ENCODE results near the gene HOXB8.

Gene HOXB8

DNA sequence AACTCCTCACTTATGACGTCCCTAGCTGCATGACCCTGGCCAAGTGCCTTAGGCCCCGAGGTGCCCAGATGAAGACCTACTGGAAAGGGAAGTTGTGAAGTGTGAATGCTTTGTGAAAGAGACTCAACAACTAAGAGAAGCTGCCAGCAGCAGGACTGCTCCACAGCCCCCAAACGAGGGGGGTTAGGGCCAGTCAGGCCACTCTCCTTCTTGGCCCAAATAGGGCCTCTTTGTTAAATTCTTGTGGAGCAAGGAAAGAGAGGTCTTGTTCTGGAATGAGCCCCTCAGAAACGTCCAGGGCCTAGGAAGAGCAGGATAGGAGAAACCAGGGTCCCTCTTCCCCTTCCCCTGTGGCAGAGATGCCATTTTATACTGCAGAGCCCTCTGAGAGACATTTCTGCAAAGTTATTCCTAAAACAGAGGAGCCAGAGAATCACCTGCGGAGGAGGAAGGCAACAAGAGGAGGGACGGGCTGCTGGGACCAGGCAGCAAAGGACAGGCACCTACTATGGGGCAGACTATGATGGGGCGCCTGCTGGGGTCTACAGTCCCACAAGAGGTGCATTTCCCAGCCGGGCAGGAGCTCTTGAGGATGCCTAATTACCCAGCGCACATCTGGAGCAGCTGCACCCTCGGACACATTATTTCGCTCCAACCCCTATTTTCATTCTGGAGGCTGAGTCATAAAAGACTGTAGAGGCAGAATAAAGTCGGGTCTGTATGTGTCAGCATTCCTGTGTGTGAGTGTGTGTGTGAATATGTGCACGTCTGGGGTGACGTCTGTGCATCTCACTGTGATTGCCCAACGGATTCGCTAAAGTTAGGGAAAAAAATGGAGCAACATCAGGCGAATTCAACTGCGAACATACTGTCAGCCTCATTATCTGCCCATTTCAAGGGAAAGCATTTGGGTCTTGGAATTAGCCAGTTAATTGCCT lies 22.5 kb upstream of the HOXB8 start:
- no peak for DNase-seq (ENCODE audit: low read depth, low spot score)

DNA sequence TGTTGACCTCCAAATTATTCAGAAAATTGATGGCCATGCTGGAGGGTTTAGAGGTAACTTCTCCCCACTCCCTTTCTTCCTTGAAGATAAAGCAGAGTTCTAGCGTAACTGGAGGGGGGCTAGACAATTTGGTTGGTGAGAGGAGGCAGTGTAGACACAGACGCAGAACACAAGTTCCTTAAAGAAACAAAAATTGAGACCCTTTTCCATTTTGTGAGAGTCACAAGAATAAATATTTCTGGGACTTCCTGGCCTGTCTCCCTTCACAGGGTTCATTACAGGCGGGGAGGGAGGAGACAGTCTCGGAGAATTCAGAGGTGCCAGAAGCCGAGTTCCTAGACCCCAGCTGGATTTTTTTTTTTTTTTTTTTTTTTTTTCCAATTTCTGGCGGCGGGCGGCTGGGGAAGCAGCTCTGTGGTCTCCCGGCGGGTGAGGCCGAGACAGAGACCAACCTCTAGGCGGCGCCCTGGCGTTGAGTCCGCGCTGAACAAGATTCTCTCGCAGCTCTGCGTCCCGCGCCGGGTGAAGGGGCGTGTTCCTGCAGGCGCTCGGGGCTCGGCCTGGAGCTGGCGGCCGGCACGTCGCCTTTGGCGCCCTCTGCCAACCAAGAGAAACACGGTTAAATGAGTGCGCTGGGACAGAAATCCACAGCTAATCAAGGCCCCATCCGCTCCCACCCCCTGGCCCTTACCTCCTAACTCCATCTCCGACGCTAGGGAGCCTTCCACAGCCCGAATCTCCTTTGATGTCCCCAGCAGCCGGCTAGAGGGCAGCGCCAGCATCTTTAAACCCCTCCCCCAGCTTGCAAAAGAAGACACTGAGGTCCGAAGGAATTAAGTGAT lies 21.3 kb upstream of the HOXB8 start:
- no peak for DNase-seq (ENCODE audit: low read depth, low spot score)

DNA sequence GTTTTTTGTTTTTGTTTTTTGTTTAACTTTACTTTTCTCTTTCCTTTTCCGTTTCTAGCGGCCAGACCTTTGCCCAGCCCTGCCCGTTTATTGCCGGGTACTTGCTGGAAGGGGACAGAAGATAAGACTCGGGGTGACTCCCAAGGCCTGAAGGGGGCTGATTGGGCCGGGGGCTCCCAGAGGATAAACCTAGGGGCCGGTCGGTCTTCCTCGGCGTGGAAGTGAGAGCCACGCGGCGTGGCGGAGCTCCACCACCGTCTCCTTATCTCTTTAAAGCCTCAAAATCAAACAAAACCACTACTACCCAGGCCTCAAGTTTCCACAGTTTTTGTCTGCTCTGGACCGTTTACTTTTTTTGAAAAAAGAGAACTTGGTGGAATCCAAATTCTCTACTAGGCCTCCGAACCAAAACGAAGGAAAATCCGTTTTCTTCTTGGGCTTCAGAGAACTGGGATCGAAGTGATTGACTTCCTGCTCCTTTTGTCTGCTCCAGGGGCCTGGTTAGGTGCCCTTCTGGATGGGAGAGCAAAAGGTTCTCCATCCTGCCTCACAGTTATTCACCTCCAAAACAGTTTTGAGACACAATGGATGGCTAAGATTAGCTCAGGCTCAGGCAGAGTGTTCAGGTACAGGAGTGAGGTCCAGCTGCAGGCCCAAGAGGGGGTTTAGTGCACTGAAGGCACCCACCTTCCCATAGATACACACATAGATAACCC lies 19.6 kb upstream of the HOXB8 start:
- DNase-seq (ENCODE audit: low read depth, low spot score): no peak

DNA sequence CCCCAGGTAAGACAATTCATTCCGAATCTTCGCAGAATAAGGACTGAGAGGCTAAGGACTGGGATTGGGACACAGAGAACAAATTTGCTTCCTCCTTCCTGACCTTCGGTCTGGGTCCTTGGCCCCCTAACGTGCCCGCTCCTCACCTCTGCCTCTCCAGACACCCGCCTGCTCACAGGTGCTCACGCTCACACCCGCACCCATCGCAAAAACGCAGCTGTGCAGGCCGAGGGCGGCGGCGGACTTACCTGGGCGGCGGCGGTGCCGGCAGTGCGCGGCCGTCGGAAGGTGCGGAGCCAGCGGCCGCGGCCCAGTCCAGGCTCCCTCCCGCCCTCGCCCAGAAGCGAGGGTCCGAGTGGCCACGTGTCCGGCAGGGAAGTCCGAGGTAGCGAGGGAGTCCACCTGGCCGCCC lies 18.2 kb upstream of the HOXB8 start:
- DNase-seq (ENCODE audit: low read depth, low spot score): no peak

DNA sequence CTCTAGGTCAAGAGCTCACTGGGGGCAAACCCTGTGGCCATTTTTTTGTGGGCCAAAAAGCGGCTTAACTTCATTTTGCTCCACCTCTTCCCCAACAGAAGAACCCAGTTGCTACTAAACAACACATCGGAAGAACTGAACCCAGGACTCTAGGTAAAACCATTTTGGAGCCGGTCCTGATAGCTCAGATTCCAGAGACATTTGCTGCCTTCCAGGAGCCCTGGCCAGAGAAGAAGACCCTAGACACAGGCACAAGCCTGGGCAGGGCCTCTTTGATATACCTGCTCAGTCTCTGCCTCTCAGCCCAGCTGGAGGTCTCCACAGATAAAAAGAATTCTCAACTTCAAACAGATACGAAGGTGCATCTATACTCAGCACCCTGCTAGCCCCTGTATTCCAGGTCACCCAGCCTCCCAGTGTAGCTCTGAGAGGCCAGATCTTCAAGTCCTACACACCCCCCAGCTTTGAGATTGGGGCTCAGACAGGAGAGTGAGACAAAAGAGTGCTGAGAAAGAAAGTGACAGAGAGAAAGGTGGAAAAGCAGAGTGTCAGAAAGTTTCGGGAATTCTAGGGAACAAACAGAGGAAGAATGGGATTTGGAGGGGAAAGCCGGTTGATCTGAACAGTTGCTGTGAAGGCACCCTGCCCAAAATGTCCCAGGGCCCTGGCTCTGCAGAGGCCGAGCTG lies 17.6 kb upstream of the HOXB8 start:
- DNase-seq (ENCODE audit: low read depth, low spot score): no peak

DNA sequence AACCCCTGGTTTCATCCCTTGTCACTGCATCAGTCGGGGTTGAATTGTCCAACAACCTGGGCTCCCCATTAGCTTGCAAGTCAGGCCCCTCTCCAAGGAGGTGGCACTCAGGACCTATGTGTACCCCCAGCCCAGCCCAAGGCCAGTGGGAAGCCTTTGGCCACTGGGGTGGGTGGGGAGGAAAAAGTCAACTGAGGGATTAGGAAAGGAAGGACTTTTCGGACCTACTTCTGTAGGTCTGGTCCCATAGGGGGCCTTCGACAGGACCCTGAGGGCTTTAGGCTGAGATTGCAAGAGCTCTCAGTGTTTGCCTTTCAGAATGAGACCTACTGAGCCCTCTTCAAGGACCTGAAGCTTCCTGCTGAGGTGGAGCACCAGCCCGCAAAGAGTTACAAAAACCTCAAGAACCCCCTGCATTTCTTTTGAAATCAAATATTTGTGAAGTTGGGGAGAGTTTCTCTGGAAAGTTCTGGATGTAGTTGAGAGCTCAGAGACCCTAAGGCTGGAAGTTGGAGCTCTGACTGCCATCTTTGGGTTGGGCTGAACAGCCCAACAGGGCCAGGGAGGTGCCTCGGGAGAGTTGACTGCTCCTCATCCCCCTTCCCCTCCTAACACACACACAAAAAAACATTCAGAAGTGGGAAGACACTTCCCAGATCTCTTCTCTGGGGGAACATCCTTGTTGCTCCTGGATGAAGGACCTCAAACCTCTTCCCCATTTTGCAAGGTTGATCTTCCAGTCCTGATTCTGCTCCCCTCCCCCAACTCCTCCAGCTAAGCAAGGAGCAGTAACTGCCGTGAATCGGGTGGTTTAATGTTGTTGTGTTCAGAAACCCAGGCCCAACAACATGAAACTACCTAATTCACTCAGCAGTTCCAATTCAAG lies 16.8 kb upstream of the HOXB8 start:
- no peak for DNase-seq (ENCODE audit: low read depth, low spot score)

DNA sequence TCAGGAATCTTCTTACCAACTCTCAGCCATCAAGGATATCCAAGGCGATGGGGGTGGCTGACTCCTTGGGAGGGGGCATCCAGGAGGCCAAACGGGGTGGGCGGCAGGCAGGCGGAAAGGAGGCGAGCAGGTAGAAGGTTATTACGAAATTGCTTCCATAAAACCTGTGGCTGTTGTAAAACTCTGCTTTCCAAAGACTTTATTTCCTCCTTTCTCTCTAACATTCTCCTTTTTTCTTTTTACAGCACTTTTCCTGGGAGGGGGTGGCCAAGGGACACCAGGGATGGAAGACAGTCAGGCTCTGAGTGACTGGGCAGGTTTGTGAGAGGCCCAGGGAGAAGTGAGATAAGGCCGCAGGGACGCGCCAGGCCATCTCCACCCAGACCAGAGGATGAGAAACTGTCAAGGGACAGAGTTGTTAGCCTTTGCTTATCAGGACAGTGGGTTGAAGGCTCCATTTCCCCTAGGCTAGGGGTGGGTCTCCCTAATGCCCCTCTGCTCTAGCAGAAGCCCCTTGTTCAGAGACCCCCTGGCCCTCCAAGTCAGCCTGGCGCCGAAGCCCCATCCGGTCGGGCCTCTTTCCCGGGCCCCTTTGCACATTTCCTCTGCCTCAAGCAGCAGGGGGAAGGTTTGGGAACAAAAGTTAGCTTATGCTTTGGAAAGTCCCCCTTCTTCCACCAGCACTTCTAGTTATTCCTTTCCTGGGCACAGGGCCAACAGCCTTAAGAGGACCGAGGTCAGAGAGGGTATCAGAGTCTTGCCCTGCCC lies 16.0 kb upstream of the HOXB8 start:
- no peak for DNase-seq (ENCODE audit: low read depth, low spot score)

DNA sequence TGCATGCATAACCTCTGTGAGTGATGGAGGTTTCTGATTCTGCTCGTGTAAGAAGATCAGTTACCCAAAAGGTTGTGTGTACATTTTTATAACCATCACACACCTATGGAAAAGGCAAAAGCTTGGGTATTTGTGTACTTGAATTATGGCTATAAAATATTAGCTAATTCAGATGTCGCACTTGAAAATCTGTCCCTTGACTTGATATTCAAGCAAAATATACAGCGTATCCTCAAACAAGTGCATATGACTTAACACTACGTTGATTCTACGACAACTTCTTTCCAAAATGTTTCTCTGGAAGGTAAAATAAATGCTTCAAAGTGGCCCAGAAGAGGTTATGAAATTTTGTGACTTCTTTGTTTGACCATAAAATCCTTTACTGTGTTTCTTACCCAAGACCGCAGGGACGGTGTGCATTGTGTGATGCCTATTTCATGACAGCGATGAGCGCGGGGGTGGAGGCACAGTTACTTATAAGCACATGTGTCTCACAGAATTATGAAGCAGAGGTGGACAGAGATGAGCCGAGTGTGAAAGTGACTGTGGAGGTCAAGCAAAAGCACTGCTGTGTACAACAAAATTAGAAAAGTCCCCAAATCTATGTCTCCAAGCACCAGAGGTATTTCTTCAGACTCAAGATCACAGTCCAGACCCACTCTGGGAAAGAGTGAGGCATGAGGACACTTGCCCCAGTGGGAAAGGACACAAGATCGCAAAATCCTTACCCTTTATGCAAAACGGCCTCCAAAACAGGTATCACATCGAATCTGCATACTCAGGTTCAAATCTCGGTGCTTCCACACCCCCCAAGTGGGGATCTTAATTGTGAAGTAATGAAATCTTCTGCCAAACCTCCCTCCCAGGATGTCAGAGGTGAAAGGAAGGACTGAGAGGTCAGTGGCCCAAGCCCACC lies 15.2 kb upstream of the HOXB8 start:
- DNase-seq (ENCODE audit: low read depth, low spot score): no peak

DNA sequence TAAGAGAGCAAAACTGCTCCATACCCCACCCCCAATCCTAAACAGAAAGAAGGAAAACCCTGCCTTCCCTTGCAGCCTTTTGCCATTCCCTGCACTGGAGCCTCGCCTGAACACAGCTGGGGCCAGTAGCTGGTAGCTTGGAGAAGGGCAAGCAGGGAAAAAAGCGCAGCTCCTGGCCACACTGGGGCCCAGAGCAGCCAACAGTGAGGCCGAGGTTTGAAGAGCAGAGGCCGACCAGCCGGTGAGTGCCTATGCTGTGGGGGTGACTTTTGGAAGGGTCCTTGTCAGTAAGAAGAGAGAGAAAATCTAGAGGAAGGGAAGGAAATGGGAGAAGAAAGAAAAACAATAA lies 14.3 kb upstream of the HOXB8 start:
- DNase-seq (ENCODE audit: low read depth, low spot score): no peak

DNA sequence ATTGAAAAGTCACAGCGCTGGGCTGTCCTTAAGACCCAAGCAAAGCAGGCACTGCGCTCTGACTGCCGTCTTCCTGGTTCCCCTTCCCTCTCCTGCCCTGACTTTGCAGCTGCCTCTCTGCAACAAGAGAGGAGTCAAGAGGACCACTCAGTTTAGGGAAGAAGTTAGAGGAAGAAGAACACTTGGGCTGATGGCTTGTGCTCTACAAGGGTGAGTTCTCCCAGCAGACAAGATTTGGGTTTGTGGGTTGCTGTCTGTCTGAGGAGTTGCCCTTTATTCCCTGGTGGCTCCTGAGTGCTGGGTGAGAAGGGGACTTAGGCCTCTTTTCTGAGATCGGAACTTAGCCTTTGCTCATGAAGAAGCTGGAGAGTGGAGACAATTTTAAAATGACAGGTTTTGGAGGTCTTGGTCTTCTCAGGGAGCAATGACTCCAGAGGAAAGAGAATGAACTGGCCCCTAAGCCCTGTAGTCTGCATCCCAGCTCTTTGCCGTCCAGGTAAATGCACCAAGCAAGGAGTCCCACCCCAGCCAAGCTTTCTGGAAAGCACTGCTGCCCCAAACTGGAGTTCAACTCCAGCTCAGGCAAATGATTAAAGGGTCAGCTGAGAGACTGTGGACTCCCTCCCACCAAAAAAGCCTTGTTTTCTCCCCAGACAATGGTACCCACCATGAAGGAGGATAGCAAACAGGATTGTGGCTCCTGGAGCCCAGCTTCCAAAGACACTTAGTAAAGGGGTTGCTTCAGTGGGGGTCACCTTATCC lies 13.7 kb upstream of the HOXB8 start:
- DNase-seq (ENCODE audit: low read depth, low spot score): no peak

DNA sequence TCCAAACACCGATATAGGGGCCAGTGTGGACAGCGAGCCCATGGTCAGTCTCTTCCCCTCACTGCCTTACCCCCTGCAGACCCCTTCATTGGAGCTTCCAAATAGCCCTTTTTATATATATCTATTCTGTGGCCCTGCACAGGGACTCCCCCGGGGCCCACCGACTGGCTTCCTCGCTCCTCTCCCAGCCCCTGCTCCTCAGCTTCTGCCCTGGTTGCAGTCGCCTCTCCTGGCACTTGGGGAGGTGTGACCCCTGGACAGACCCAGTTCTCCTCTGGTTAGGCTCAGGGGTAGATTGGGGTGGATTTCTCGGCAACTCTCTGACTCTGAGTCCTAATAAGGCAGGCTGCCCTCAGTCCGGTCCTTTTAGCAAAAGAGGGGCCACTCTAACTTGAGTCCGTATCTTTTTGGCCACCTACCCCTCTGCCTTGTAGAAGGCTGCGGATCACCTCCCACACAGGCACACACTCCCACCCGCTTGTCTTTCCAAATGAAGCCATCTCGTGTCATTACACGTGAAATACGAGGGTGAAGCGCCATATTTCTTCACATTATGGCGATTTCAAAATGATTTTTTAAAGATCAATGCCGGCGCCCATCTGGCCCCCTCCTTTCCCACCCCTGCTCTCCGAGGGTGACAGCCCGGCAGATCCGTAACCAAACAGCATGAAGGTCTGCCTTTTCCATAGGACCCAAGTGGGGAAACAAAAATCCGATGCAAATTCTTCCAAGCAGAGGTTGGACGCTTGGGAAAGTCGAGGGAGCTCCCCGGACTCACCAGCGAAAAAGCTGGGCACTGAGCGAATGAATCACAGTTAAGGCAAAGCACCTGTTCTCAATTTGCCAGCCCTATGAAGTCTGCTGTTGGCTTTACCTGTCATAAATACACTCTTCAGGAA lies 12.8 kb upstream of the HOXB8 start:
- no peak for DNase-seq (ENCODE audit: low read depth, low spot score)

DNA sequence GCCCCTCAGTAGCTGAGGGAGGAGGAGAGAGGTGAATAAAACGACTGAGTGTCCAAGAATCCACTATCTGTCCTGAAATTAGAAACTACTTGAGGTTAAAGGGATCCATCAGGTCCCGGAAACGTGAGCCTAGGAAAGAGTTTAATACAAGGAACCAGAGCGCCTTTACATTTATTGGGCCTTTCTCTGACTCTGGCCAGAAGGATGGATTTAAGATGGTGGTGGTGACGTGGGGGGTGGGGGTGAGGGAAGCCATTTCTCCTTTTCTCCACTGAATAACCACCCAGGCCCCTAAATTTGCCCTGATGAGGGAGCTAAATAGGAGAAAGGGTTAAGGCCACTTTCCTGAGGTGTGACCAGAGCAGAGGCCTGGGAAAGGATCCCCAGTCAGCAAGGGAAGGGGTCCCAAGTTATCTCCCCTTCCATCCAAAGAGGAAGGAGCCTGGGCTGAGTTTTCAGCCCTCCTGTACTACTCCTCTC lies 12.1 kb upstream of the HOXB8 start:
- no peak for DNase-seq (ENCODE audit: low read depth, low spot score)

DNA sequence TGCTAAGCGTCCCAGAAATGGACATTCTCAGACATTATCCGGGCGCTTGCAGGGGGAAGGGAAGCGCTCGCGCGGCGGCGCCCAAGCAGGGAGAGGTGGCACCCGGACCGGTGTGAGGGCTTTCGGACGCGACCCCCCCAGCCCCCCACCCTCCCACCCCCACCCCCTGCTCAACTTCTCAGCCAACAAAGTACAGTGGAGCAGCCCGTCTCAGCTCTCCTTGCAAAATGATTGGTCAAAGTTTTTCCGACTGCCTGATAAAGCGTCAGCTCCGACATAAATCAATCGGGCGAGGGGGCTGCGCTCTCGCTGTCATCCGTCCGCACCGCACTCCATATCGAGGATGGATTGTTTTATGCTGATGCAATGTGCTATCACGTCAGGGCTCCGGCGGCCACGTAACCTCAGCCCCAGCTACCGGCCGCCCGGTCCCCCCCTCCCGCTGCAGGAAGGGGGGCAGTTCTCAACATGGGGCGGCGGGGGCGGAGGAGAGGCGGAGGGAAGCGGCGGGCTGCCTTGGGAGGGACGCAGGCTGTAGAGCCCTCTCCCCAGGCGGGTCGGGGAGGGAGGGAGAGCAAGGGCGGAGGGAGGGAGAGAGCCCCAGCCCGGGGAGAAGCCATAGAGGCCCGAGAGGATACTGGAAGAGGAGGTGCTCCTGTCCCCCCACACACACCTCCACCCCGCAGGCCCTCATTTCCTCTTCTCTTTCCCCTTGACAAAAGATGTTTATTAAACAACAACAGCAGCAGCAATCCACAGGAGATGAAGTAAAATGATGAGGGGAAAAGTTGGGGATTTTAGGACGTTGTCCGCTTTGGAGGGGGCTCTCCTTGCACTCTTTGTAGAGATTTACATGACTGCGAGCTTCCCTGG lies 11.4 kb upstream of the HOXB8 start, which contains the start of gene HOXB9:
Gene HOXB9, minus strand, starts transcription at position 114 of the 873 bp plus-strand sequence. Its CDS starts 89 bp downstream, at position 25.
- no peak for DNase-seq (ENCODE audit: low read depth, low spot score)

DNA sequence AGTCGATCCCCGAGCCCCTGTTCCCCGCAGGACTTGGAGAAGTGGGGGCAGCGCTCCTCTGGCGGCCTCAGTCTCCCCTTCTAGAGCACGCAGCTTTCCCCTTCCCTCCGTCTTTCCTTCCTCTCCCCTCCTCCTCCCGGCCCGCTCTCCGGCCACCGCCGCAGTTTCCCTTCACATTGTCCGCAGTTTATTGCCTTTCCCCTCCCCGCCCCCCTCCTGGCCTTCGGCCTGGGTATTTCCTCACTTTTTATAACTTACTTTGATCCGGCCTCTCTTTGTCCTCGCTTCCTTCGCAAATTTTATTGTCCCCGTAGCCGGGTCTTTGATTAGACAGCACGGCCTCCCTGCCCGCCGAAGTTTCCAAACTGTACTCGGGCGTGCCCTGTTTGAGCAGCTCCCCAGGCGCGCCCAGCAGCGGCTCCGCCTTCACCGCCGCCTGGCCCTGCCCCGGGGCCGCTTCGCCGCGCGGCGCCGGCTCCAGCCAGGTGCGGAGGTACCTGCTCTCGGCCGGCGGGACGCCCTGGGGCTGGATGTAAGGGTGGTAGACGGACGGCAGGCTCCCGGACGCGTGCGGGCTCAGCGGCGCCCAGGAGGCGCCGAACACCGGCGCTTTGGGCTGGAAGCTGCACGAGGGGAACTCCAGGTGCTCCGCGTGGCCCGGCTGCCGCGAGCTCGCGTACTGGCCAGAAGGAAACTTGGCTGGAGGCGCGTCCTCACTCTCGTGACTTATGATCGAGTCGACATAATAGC lies 10.6 kb upstream of the HOXB8 start:
- no peak for DNase-seq (ENCODE audit: low read depth, low spot score)

All from activated naive CD8-positive, alpha-beta T cell treated with anti-CD3 and anti-CD28 coated beads, Interleukin-2, amount 50 U/mL, for 16 hours (primary cell).